GM19099 (cell line): ENCODE results near the gene FIGNL1.

Source experiments
- POLR2A ChIP-seq: IDR thresholded peaks from 3 replicates; pipeline ENCODE4 v1.6.1; 2011; ENCODE audit warnings: low read depth; ENCODE audit not compliant: insufficient read length; ENCODE audit errors: extremely low read depth

The FIGNL1 gene

GRCh38 chr7:50422858-50423257 lies 27.3 kb downstream of the FIGNL1 start:
- TF ChIP-seq POLR2A: no peak

- TF ChIP-seq POLR2A: no peak
Measured at GRCh38 chr7:50421043-50421442, 29.1 kb downstream of the FIGNL1 start.

DNA sequence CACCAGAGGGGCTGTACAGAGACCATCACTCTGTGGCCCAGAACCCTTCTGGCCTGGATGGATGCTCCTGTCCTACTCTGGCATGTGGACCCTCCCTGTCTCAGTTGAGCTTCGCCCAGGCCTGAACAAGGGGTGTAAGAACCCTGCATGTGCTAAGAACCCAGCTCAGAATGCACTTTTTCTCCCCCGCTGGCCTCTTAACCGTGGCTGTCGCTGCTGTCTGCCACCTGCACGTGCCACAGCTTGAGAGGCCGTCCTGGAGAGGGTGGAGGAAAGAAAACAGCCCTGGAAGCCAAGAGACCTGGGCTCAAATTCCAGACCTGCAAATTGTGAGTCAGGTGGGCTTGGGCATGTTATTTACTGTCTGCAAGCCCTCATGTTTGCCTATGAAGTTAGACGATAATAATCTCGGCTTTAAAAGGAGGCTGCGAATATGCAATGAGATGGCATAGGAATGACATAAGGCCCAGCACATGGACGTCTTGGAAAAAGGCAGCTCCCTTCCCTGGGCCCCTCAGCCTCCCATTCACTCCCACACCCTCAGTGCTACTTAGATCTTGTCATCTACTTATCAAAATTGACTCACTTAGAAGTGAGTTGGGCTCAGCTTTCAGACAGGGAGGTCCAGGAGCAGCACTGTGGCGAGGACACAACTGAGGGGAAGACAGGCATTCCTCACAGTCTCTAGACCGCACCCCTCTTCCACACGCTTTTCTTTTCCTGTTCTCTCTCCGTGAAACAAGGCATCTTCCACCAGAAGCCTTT lies 31.4 kb downstream of the FIGNL1 start:
- no peak for TF ChIP-seq POLR2A

- TF ChIP-seq POLR2A: no peak
Measured at GRCh38 chr7:50418086-50418515, 32.0 kb downstream of the FIGNL1 start.

DNA sequence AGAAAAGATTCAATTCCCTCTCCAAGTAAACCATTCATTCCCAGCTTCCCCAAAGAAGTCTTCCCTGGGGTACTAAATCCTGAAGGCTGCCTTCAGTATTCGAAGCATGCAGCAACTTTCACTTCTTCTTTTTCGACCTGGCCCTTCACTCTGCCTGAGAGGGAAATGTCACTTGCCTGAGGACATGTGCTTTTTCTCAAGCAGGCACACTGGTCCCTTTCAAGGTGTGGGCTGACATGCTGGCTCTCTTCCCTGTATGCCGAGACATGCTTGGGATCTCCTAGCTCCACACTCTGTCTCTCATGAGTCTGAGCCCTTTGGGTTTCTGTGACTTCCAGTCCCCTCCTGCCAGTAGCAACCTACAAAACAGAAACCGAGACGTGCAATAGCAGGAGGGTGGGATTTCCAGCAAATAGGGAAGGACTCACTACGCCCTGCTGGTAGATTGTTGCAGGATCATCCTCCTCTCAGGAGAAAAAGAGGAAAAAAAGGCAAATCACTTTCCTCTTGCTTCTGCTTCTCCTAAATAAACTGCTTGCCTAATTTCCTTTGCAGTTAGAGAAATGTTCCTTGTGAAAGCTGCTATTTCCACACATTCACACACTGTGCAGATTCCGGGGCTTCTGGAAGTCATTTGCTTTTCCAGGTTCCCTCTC lies 33.5 kb downstream of the FIGNL1 start:
- TF ChIP-seq POLR2A: no peak

DNA sequence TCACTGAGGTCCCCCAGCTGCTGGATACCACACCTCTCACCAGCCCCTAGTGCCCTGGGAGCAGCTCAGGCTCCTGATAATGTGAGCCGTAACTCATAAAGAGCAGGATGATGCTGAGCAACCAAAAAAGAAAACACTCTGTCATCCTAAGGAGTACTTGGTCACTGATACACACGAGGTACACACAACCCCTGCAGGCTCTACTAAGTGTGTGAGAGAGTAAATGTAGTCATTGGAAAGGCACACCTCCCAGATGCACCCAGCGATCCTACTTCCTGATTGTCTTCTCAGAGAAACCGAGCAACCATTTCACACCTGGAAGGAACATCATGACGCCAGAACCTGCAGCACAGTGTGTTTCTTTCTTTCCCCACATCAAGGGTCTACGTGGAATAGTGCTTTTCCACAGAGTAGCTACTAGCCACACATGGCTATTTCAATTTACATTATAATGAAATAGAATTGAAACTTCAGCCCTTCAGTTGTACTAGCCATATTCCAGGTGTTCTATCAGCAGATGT lies 34.2 kb downstream of the FIGNL1 start:
- no peak for TF ChIP-seq POLR2A

GRCh38 chr7:50413561-50413960 lies 36.6 kb downstream of the FIGNL1 start:
- TF ChIP-seq POLR2A: no peak

DNA sequence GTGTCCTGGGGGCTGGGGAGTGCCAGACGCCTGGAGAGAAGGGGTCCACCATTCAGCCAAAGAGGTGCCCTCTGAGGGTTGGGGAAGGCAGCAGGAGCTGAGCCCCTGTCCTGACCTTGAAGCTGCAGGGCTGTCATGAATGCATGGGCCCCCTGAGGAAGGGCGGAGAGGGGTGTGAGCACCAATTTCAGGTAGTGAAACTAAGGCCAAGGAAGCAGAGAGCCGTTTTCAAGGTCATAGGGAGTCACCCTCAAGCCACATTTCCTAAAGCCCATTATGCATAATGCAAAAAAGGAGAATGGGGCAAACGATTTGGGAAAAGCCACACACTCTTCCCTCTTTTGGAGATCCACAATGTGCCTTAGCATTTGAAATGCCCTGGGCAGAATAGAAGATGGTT lies 37.2 kb downstream of the FIGNL1 start:
- no peak for TF ChIP-seq POLR2A

- no peak for TF ChIP-seq POLR2A
Measured at GRCh38 chr7:50411332-50411731, 38.8 kb downstream of the FIGNL1 start.

GRCh38 chr7:50409856-50410745 lies 40.0 kb downstream of the FIGNL1 start:
- no peak for TF ChIP-seq POLR2A

DNA sequence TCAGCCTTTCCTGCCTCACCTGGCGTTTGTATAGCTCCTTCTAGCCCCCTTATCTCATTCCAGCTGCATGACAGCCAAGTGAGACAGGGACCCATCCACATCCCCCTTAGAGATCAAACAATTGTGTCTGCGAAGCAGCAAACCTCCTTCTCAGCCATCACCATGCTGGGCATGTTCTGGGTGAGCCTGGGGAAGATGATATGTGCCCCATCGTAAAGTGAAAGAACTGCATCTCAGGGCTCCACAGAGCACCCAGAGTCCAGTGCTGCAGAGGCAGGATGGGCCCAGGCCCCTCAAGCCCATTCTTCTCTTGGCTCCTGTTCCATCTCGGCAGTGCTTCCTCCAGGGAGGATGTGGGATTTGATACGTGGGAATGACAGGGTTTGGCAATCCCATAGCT lies 43.2 kb downstream of the FIGNL1 start:
- TF ChIP-seq POLR2A: no peak

GRCh38 chr7:50405221-50405620 lies 44.9 kb downstream of the FIGNL1 start:
- no peak for TF ChIP-seq POLR2A

- no peak for TF ChIP-seq POLR2A
Measured at GRCh38 chr7:50404392-50404791, 45.8 kb downstream of the FIGNL1 start.

DNA sequence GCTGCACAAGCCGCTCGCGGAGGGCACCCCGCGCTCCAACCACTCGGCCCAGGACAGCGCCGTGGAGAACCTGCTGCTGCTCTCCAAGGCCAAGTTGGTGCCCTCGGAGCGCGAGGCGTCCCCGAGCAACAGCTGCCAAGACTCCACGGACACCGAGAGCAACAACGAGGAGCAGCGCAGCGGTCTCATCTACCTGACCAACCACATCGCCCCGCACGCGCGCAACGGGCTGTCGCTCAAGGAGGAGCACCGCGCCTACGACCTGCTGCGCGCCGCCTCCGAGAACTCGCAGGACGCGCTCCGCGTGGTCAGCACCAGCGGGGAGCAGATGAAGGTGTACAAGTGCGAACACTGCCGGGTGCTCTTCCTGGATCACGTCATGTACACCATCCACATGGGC lies 50.0 kb downstream of the FIGNL1 start:
- TF ChIP-seq POLR2A: no peak

DNA sequence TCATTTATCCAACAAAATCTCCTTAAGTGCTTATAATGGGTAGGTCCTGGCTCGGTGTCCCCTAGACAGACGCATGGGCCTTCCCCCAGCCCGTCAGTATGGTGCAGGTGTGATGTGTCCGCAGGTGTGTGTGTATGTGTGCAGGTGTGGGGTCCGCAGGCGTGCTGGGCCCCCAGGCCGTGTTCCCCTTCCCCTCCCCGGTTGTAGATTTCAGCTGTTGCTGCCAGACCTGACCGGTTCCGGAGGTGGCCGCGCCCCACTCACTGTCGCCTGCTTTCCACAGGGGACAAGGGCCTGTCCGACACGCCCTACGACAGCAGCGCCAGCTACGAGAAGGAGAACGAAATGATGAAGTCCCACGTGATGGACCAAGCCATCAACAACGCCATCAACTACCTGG lies 50.5 kb downstream of the FIGNL1 start:
- TF ChIP-seq POLR2A: no peak
